ENCODE results near the gene TBC1D22A. TPM values are rescaled to one million over a fixed set of nuclear protein-coding genes. Genes with fewer than 3 reads are reported as not detected.

The TBC1D22A gene
- total RNA-seq, 2 experiments from 2014 or later, result 22.3 to 43.9 TPM

GRCh38 chr22:47019012-47019790 is 256.8 kb downstream of the TBC1D22A start:
- no peak for DNase-seq (ENCODE audit: low spot score)
- POLR2A ChIA-PET, result no interaction called here
- BruUV-seq (replicated peaks), result no TSS peak

GRCh38 chr22:47020166-47020565 is 257.7 kb downstream of the TBC1D22A start:
- ChIA-PET POLR2A (no interaction called here), CTCF (ENCODE audit: unreplicated experiment) (no interaction called here)
- no peak overlapping the region for H3K4me3 ChIP-seq (ENCODE audit: low read depth, low read length, poor library complexity, severe bottlenecking)
- H3K79me2 ChIP-seq (ENCODE audit: insufficient read depth, low read depth, low read length), result no peaks in the 10 kb centered on the region
- no peak overlapping the region for H3K27ac ChIP-seq (ENCODE audit: low read depth, low read length, poor library complexity, severe bottlenecking)
- no peak for DNase-seq (ENCODE audit: low spot score)
- H3K36me3 ChIP-seq (ENCODE audit: insufficient read depth, low read length), result peaks cover 22% of the 10 kb centered on the region
- no peaks in the 10 kb centered on the region for H3K4me1 ChIP-seq (ENCODE audit: insufficient read depth, low read length, poor library complexity, severe bottlenecking)
- intact Hi-C loops (cut with micrococcal nuclease; ENCODE audit: unreplicated experiment), result no loop called here
- H2AFZ ChIP-seq (ENCODE audit: low read length), result no peak overlapping the region
- H4K20me1 ChIP-seq (ENCODE audit: insufficient read depth, low read length), result no peaks in the 10 kb centered on the region
- H3K9me2 ChIP-seq (ENCODE audit: insufficient read depth, low read length), result no peaks in the 10 kb centered on the region
- TF ChIP-seq EZH2phosphoT487 (IDR thresholded peaks at IDR 0.05; ENCODE audit: borderline replicate concordance, low read depth, low read length) (no peak), CTCF (conservative IDR thresholded peaks at IDR 0.05; ENCODE audit: low read length) (no peak)
- BruUV-seq (replicated peaks), result no TSS peak
- peaks cover 28% of the 10 kb centered on the region for H3K9me3 ChIP-seq (ENCODE audit: low read length)
- no peak overlapping the region for H3K4me2 ChIP-seq (ENCODE audit: low read length)

More at GRCh38 chr22:47019012-47019790, 256.8 kb downstream of the TBC1D22A start:
- CTCF ChIA-PET (ENCODE audit: unreplicated experiment), result no interaction called here
- Histone ChIP-seq H3K9me2 (ENCODE audit: insufficient read depth, low read length) (no peaks in the 10 kb centered on the region), H3K4me3 (ENCODE audit: low read depth, low read length, poor library complexity, severe bottlenecking) (no peak overlapping the region), H2AFZ (ENCODE audit: low read length) (no peak overlapping the region), H3K4me2 (ENCODE audit: low read length) (no peak overlapping the region), H4K20me1 (ENCODE audit: insufficient read depth, low read length) (no peaks in the 10 kb centered on the region), H3K9me3 (ENCODE audit: low read length) (peaks cover 28% of the 10 kb centered on the region), H3K36me3 (ENCODE audit: insufficient read depth, low read length) (peaks cover 22% of the 10 kb centered on the region), H3K4me1 (ENCODE audit: insufficient read depth, low read length, poor library complexity, severe bottlenecking) (no peaks in the 10 kb centered on the region), H3K27ac (ENCODE audit: low read depth, low read length, poor library complexity, severe bottlenecking) (no peak overlapping the region), H3K79me2 (ENCODE audit: insufficient read depth, low read depth, low read length) (no peaks in the 10 kb centered on the region)
- intact Hi-C loops (cut with micrococcal nuclease; ENCODE audit: unreplicated experiment), result no loop called here
- no peak for TF ChIP-seq CTCF (conservative IDR thresholded peaks at IDR 0.05; ENCODE audit: low read length)
- no peak for TF ChIP-seq EZH2phosphoT487 (IDR thresholded peaks at IDR 0.05; ENCODE audit: borderline replicate concordance, low read depth, low read length)

- intact Hi-C loops (cut with micrococcal nuclease; ENCODE audit: unreplicated experiment), result no loop called here
- H3K79me2 ChIP-seq (ENCODE audit: insufficient read depth, low read depth, low read length), result no peaks in the 10 kb centered on the region
Observed at GRCh38 chr22:47021371-47022074, 259.1 kb downstream of the TBC1D22A start.

More at GRCh38 chr22:47021371-47022074, 259.1 kb downstream of the TBC1D22A start:
- no peak overlapping the region for H3K4me3 ChIP-seq (ENCODE audit: low read depth, low read length, poor library complexity, severe bottlenecking)
- H3K4me2 ChIP-seq (ENCODE audit: low read length), result no peak overlapping the region
- no peaks in the 10 kb centered on the region for H3K9me2 ChIP-seq (ENCODE audit: insufficient read depth, low read length)
- no TSS peak for BruUV-seq (replicated peaks)
- ChIA-PET CTCF (ENCODE audit: unreplicated experiment) (no interaction called here), POLR2A (no interaction called here)
- no peaks in the 10 kb centered on the region for H4K20me1 ChIP-seq (ENCODE audit: insufficient read depth, low read length)
- H3K9me3 ChIP-seq (ENCODE audit: low read length), result peaks cover 28% of the 10 kb centered on the region
- no peaks in the 10 kb centered on the region for H3K4me1 ChIP-seq (ENCODE audit: insufficient read depth, low read length, poor library complexity, severe bottlenecking)
- peaks cover 22% of the 10 kb centered on the region for H3K36me3 ChIP-seq (ENCODE audit: insufficient read depth, low read length)
- DNase-seq (ENCODE audit: low spot score), result no peak
- TF ChIP-seq CTCF (conservative IDR thresholded peaks at IDR 0.05; ENCODE audit: low read length) (no peak), EZH2phosphoT487 (IDR thresholded peaks at IDR 0.05; ENCODE audit: borderline replicate concordance, low read depth, low read length) (no peak)
- H2AFZ ChIP-seq (ENCODE audit: low read length), result no peak overlapping the region
- H3K27ac ChIP-seq (ENCODE audit: low read depth, low read length, poor library complexity, severe bottlenecking), result no peak overlapping the region

Data from OCI-LY7 (cell line).